ENCODE measurements around the gene CAPN11. TPM values are rescaled to one million over a fixed set of nuclear protein-coding genes. Genes with fewer than 3 reads are reported as not detected.

The CAPN11 gene
- total RNA-seq, 2 experiments from 2014 or later = not detected

DNA sequence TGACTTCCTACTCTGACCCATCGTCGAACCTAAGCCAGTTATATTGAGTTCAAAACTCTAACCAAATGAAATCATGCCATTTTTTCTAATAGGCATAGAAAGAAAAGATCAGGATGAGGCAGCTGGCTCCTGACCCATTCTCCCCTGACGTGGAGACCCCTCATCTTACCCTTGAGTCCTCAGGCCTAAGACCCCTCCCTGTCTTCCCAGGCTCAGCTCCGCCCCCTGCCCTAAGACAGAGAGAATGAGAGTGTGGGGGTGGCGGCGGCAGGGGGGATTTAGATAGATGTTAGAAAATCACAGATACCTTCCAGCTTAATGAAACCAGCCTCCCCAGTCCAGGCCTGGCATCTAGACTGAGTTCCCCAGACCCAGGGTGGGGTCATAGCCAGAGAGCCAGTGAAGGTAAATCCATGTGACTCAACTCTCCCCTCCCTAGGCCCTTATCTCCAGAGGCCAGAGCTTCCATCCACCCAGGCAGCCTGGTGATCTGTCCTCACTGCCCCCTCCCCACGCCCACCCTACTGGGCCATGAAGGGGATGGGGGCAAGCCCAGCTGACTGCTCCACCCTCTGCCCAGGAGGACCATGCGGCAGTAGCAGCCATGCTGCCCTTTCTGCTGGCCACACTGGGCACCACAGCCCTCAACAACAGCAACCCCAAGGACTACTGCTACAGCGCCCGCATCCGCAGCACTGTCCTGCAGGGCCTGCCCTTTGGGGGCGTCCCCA is 24.5 kb upstream of the CAPN11 start:
- no peak overlapping the region for H2AFZ ChIP-seq (ENCODE audit: low read length)
- CTCF ChIA-PET (ENCODE audit: unreplicated experiment) = no interaction called here
- no peaks in the 10 kb centered on the region for H3K4me1 ChIP-seq (ENCODE audit: insufficient read depth, low read length, poor library complexity, severe bottlenecking)
- POLR2A ChIA-PET = no interaction called here
- no peaks in the 10 kb centered on the region for H3K9me3 ChIP-seq (ENCODE audit: low read length)
- no peaks in the 10 kb centered on the region for H3K9me2 ChIP-seq (ENCODE audit: insufficient read depth, low read length)
- no peaks in the 10 kb centered on the region for H3K79me2 ChIP-seq (ENCODE audit: insufficient read depth, low read depth, low read length)
- DNase-seq (ENCODE audit: low spot score) = no peak
- H3K4me2 ChIP-seq (ENCODE audit: low read length) = no peak overlapping the region
- TF ChIP-seq CTCF (conservative IDR thresholded peaks at IDR 0.05; ENCODE audit: low read length) (no peak), EZH2phosphoT487 (IDR thresholded peaks at IDR 0.05; ENCODE audit: borderline replicate concordance, low read depth, low read length) (no peak)
- H3K36me3 ChIP-seq (ENCODE audit: insufficient read depth, low read length) = no peaks in the 10 kb centered on the region
- no peaks in the 10 kb centered on the region for H4K20me1 ChIP-seq (ENCODE audit: insufficient read depth, low read length)
- no peak overlapping the region for H3K4me3 ChIP-seq (ENCODE audit: low read depth, low read length, poor library complexity, severe bottlenecking)
- intact Hi-C loops (cut with micrococcal nuclease; ENCODE audit: unreplicated experiment) = no loop called here
- no peak overlapping the region for H3K27ac ChIP-seq (ENCODE audit: low read depth, low read length, poor library complexity, severe bottlenecking)
- BruUV-seq (replicated peaks) = no TSS peak

- no peak overlapping the region for H3K4me3 ChIP-seq (ENCODE audit: low read depth, low read length, poor library complexity, severe bottlenecking)
- POLR2A ChIA-PET = no interaction called here
- TF ChIP-seq EZH2phosphoT487 (IDR thresholded peaks at IDR 0.05; ENCODE audit: borderline replicate concordance, low read depth, low read length) (no peak), CTCF (conservative IDR thresholded peaks at IDR 0.05; ENCODE audit: low read length) (no peak)
- no peak overlapping the region for H3K4me2 ChIP-seq (ENCODE audit: low read length)
- no TSS peak for BruUV-seq (replicated peaks)
- H2AFZ ChIP-seq (ENCODE audit: low read length) = no peak overlapping the region
- intact Hi-C loops (cut with micrococcal nuclease; ENCODE audit: unreplicated experiment) = no loop called here
- H3K27ac ChIP-seq (ENCODE audit: low read depth, low read length, poor library complexity, severe bottlenecking) = no peak overlapping the region
- no peaks in the 10 kb centered on the region for H3K4me1 ChIP-seq (ENCODE audit: insufficient read depth, low read length, poor library complexity, severe bottlenecking)
- H3K9me3 ChIP-seq (ENCODE audit: low read length) = no peaks in the 10 kb centered on the region
- no peaks in the 10 kb centered on the region for H3K36me3 ChIP-seq (ENCODE audit: insufficient read depth, low read length)
- H3K79me2 ChIP-seq (ENCODE audit: insufficient read depth, low read depth, low read length) = no peaks in the 10 kb centered on the region
- H3K9me2 ChIP-seq (ENCODE audit: insufficient read depth, low read length) = no peaks in the 10 kb centered on the region
- CTCF ChIA-PET (ENCODE audit: unreplicated experiment) = no interaction called here
- no peaks in the 10 kb centered on the region for H4K20me1 ChIP-seq (ENCODE audit: insufficient read depth, low read length)
- no peak for DNase-seq (ENCODE audit: low spot score)
These were observed 23.4 kb upstream of the CAPN11 start for GRCh38 chr6:44135173-44135758.

DNA sequence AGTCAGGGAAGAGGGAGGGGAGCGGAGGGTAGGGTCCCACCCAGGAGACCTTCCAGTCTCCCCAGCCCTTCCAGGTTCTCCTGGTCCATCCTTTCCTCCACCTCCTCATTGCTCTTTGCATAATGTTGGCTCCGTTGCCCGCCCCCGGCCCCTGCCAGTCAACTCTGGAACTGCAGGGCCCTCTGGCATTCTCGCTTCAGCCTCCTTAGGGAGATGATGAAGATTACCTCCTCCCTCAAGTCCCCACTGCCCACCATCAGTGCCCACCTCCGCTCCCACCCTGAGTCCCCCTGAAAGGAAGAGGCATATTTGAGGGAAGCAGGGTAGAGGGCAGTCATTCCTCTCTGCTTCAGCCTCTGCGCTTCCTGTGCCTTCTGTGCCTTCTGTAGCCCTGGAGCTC is 22.7 kb upstream of the CAPN11 start:
- no peak for DNase-seq (ENCODE audit: low spot score)
- intact Hi-C loops (cut with micrococcal nuclease; ENCODE audit: unreplicated experiment) = no loop called here
- Histone ChIP-seq H3K4me3 (ENCODE audit: low read depth, low read length, poor library complexity, severe bottlenecking) (no peak overlapping the region), H3K9me3 (ENCODE audit: low read length) (no peaks in the 10 kb centered on the region), H2AFZ (ENCODE audit: low read length) (no peak overlapping the region), H3K4me1 (ENCODE audit: insufficient read depth, low read length, poor library complexity, severe bottlenecking) (no peaks in the 10 kb centered on the region), H4K20me1 (ENCODE audit: insufficient read depth, low read length) (no peaks in the 10 kb centered on the region), H3K9me2 (ENCODE audit: insufficient read depth, low read length) (no peaks in the 10 kb centered on the region), H3K36me3 (ENCODE audit: insufficient read depth, low read length) (no peaks in the 10 kb centered on the region), H3K27ac (ENCODE audit: low read depth, low read length, poor library complexity, severe bottlenecking) (no peak overlapping the region), H3K4me2 (ENCODE audit: low read length) (no peak overlapping the region), H3K79me2 (ENCODE audit: insufficient read depth, low read depth, low read length) (no peaks in the 10 kb centered on the region)
- TF ChIP-seq CTCF (conservative IDR thresholded peaks at IDR 0.05; ENCODE audit: low read length) (no peak), EZH2phosphoT487 (IDR thresholded peaks at IDR 0.05; ENCODE audit: borderline replicate concordance, low read depth, low read length) (no peak)
- BruUV-seq (replicated peaks) = no TSS peak
- ChIA-PET CTCF (ENCODE audit: unreplicated experiment) (no interaction called here), POLR2A (no interaction called here)

All from OCI-LY7 (cell line).